Neural progenitor cell (in vitro differentiated cells): ENCODE measurements around the gene DAB2.
"Not testable (repeated sequence)": the region's sequence is repeated elsewhere in the genome, so short reads cannot be mapped to it uniquely, and the experiment has no call there.

Experiments
- EZH2 ChIP-seq: fragments of 200-600 bp; sonication (generic); IDR thresholded peaks from 2 replicates; pipeline ENCODE4 v1.6.1; 2017; ENCODE audit warnings: antibody characterized with exemption, mild to moderate bottlenecking, moderate library complexity
- TF ChIP-seq, protein P1 (sequence below): fragments of 200-600 bp; sonication (generic); IDR thresholded peaks from 2 replicates; pipeline ENCODE4 v1.5.1; 2017; ENCODE audit warnings: antibody characterized with exemption, mild to moderate bottlenecking

- TF ChIP-seq, protein P1, sequence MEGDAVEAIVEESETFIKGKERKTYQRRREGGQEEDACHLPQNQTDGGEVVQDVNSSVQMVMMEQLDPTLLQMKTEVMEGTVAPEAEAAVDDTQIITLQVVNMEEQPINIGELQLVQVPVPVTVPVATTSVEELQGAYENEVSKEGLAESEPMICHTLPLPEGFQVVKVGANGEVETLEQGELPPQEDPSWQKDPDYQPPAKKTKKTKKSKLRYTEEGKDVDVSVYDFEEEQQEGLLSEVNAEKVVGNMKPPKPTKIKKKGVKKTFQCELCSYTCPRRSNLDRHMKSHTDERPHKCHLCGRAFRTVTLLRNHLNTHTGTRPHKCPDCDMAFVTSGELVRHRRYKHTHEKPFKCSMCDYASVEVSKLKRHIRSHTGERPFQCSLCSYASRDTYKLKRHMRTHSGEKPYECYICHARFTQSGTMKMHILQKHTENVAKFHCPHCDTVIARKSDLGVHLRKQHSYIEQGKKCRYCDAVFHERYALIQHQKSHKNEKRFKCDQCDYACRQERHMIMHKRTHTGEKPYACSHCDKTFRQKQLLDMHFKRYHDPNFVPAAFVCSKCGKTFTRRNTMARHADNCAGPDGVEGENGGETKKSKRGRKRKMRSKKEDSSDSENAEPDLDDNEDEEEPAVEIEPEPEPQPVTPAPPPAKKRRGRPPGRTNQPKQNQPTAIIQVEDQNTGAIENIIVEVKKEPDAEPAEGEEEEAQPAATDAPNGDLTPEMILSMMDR, result not testable (repeated sequence)
- TF ChIP-seq EZH2, result not testable (repeated sequence)
Observed at GRCh38 chr5:39403761-39404160, 21.0 kb downstream of the DAB2 start.
